ENCODE measurements around the gene ABCC10.
"Not testable (repeated sequence)": the region's sequence is repeated elsewhere in the genome, so short reads cannot be mapped to it uniquely, and the experiment has no call there.

Gene ABCC10

DNA sequence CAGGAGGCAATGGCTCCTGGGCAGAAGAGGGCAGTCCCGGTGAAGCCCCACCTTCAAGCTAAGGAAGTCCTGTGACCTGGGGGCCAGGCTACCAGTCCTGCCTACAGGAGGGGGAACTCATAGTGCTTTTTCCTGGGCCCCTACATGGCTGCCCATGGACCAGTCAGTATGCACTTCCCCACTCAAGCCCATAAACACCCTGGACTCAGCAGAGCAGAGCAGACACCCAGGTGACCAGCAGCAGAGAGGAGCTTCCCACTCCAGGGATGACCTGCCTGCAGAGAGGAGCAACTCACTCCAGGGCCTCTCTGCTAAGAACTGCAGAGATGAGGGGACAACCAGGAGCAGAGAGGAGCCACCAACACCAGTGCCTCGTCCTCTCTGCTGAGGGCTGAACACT, 14.3 kb upstream of the ABCC10 start:
- DNase-seq: no peak

DNA sequence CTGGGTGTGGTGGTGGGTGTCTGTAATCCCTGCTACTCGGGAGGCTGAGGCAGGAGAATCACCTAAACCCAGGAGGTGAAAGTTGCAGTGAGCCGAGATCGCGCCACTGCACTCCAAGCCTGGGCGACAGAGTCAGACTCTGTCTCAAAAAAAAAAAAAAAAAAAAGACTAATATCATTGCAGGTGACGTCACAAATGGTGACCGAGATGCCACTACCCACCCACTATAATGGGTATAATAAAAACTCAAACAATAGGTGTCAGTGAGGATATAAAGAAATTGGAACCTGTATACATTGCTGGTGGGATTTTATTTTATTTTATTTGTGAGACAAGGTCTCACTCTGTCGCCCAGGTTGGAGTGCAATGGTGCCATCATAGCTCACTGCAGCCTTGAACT, 12.1 kb upstream of the ABCC10 start:
- not testable (repeated sequence) for DNase-seq

DNA sequence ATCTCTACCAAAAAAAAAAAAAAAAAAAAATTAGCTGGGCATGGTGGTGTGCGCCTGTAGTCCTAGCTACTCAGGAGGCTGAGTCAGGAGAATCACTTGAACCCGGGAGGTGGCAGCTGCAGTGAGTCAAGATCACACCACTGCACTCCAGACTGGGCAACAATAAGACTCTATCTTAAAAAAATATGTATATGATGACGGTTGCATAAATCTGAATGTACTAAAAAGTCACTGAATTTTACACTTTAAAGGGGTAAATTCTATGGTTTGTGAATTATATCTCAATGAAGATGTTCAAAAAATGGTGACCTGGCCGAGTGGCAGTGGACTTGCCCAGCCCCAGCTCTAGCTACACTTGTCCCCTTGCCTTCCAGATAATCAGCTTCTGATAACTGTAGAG, 10.4 kb upstream of the ABCC10 start:
- DNase-seq: no peak

DNA sequence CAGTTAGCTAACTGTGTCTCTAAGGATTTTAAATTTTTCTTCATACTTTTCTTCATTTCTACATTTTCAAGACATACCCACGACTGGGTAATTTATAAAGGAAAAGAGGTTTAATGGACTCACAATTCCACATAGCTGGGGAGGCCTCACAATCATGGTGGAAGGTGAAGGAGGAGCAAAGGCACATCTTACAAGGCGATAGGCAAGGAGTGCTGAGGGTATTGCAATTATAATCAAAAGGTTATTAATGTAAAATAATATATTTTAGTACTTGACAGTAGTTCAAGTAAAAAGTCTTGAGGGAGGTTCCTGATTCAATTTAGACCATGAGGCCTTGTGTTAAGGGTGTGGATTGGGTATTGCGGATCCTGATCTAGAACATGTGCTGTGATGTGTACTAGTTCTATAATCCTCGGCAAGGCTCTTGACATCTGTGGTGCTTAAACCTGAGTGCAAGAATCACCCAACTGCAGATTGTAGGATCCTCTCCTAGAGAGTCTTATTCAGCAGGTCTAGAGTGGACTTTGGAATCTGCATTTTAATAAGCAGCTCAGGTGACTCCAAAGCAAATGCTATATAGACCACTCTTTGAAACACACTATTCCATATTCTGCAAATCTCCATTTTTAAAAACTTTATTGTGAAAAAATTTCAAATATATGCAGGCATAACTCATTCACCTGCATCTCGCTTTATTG, 7.2 kb upstream of the ABCC10 start:
- DNase-seq: no peak

DNA sequence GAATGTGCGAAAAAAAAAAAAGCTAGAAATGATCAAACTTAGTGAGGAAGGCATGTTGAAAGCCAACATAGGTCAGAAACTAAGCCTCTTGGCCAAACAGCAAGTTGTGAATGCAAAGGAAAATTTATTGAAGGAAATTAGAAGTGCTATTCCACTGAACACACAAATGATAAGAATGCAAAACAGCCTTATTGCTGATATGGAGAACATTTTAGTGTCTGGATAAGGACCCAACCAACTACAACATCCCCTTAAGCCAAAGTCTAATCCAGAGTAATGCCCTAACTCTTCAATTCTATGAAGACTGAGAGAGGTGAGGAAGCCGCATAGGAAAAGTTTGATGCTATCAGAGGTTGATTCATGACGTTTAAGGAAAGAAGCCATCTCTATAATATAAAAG, 5.5 kb upstream of the ABCC10 start:
- no peak for DNase-seq

DNA sequence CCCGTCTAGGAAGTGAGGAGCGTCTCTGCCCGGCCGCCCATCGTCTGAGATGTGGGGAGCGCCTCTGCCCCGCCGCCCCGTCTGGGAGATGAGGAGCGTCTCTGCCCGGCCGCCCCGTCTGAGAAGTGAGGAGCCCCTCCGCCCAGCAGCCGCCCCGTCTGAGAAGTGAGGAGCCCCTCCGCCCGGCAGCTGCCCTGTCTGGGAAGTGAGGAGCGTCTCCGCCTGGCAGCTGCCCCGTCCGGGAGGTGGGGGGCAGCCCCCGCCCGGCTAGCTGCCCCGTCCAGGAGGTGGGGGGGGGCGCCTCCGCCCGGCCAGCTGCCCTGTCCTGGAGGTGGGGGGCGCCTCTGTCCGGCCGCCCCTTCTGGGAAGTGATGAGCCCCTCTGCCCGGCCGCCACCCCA, 2.3 kb upstream of the ABCC10 start:
- not testable (repeated sequence) for DNase-seq

DNA sequence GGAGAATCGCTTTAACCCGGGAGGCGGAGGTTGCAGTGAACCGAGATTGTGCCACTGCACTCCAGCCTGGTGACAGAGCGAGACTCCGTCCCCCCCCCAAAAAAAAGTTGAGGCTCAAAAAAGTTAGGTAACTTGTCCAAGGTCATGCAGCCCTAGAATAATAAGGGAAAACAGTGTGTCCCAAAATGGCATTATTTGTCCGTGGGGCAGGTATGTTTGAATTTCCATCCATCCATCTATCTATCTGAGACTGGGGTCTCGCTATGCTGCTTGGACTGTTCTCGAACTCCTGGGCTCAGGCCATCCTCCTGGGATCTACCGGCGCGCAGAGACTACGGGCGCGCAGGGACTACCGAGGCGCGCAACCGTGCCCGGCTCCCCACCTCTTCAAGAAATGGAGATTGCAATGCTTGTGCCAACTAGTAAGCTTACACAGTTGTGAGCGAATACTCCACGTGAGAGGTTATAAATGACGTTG, 374 bp upstream of the ABCC10 start:
- DNase-seq: no peak

DNA sequence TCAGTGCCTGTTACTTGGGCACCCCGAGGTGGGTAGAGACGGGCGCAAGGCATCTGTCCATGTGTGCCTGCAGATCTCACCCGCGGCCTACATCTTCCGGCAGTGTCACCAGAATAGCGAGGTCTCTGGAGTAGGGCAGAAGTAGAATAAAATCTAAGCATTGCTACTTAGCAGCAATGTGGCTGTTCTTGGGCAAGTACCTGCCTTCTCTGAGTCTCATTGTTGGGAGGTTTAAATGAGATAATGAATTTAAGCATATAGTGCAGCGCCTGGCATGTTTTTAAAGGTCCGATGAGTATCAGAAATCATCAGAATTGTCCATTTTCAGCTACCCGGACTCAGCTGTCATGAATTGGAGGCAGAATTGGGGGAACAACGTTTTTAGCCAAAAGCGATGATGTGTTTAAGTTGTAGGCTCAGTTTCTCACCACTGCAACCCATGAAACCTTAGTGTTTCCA, 800 bp downstream of the ABCC10 start:
- no peak for DNase-seq

DNA sequence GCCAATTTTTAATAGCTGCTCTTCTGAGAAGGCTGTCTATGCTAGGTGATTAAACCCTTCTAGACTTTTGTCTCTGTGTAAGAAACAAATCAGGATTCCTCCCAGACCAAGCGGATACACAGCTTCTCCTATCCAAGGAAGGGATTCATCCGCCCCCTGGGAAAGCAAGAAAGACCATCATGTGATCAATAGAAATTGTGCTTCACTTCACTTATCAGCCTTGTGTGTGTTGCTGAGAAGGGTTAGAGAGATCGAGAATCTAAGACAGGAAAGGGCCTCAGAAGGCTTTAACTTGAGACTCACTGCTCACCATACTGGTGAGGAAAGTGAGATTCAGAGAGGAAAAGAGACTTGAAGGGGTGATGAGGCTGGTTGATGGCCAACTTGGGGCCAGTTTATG, 1.5 kb downstream of the ABCC10 start:
- DNase-seq: no peak

DNA sequence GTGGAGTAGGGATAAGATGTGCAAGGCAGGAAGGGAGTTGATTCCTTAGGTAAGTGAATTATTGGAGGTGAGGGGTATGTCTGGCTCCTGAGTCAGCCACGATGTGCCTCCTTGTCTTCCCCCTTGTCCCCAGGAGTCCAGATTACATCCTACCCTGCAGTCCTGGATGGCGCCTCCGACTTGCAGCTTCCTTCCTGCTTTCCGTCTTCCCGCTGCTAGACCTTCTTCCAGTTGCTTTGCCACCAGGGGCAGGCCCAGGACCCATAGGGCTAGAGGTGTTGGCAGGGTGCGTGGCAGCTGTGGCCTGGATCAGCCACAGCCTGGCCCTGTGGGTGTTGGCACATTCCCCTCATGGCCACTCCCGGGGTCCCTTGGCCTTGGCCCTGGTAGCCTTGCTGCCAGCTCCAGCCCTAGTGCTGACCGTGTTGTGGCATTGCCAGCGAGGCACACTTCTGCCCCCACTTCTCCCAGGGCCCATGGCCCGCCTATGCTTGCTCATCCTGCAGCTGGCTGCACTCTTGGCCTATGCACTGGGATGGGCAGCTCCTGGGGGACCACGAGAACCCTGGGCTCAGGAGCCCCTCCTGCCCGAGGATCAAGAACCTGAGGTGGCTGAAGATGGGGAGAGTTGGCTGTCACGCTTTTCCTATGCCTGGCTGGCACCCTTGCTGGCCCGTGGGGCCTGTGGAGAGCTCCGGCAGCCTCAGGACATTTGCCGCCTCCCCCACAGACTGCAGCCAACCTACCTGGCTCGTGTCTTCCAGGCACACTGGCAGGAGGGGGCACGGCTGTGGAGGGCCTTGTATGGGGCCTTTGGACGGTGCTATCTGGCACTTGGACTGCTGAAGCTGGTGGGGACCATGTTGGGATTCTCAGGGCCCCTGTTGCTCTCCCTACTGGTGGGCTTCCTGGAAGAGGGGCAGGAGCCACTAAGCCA, 4.9 kb downstream of the ABCC10 start:
- DNase-seq: no peak

DNA sequence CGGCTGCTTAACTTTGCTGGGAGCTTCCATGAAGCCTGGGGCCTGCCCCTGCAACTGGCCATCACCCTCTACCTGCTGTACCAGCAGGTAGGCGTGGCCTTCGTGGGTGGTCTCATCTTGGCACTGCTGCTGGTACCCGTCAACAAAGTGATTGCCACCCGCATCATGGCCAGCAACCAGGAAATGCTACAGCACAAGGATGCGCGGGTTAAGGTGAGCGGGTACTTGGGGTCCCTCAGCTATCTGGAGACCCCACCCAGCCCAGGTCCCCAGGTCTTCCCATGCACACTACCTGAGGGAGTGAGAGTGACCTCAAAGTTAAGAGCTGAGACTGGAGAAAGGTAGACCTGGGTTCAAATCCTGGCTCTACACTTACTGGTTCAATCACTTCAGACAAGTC, 5.8 kb downstream of the ABCC10 start:
- DNase-seq: no peak

DNA sequence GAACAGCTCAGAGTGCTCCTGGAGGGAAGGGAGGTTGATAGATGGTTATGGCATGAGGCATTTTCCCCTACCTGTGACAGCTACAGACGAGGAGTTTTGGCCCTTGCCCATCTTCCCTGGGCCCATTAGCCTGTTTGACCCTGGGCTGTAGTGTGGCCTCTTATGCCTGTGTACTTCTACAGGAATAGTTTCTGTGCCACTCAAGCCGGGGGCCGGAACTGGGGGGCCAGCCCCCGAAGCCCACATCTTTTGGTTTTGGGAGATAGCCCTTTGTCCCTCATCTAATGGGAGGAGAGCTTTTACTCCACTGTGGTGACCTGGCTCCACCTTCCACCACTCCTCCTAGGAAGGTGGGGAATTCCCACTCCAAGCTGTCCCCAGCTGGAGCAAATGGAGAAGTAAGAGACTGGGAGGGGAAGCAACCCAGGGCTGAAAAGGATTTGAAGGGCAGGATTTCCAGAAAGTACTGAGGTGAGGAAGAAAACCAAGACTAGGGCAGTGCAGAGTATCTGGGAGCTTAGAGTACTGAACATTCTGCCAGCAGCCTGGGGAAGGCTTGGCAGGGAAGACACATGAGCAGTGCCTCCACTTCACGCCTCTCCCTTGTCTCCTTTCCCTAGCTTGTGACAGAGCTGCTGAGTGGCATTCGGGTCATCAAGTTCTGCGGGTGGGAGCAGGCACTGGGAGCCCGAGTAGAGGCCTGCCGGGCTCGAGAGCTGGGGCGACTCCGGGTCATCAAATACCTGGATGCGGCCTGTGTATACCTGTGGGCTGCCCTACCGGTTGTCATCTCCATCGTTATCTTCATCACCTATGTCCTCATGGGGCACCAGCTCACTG, 6.9 kb downstream of the ABCC10 start:
- no peak for DNase-seq

DNA sequence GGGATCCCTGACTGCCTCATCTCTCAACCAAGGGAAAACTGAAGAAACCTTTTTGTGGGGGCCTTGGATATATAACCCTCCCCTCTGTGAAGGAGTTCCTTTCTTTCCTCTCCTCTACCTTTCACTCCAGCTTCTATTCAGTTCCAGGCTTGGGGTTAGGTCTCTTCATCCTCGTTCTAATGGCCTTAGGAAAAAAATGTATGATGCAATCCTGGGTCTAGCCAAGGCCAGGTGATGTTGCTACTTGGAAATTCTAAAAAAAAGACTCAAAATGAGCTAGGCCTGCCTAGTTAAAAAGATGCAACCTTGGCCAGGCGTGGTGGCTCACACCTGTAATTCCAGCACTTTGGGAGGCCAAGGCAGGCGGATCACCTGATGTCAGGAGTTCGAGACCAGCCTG, 7.6 kb downstream of the ABCC10 start:
- no peak for DNase-seq

DNA sequence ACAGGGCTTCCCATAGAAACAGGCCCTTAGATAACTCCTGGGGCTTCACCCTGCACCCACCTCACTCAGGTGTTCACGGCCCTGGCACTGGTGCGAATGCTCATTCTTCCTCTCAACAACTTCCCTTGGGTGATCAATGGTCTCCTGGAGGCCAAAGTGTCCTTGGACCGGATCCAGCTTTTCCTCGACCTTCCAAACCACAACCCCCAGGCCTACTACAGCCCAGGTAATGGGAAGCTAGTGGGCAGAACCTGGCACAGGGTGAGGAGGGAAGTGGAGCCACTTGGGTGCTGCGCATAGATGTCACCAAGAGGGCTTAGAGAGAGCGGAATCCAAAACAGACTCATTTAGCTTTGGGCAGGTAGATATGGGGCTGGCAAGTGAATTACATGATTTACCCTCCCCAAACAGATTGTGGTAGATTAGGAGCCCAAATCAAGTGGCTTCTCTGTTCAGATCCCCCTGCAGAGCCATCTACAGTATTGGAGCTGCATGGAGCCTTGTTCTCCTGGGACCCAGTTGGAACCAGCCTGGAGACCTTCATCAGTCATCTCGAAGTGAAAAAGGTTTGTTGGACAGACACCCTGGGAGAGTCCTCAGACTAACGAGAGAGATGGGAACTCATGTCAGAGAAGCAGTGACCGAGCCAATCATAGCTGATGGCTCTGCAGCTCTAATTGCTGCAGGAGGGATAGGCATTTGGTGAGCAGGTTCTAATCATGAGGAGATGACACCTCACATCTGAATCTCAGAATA, 8.5 kb downstream of the ABCC10 start:
- DNase-seq: no peak

DNA sequence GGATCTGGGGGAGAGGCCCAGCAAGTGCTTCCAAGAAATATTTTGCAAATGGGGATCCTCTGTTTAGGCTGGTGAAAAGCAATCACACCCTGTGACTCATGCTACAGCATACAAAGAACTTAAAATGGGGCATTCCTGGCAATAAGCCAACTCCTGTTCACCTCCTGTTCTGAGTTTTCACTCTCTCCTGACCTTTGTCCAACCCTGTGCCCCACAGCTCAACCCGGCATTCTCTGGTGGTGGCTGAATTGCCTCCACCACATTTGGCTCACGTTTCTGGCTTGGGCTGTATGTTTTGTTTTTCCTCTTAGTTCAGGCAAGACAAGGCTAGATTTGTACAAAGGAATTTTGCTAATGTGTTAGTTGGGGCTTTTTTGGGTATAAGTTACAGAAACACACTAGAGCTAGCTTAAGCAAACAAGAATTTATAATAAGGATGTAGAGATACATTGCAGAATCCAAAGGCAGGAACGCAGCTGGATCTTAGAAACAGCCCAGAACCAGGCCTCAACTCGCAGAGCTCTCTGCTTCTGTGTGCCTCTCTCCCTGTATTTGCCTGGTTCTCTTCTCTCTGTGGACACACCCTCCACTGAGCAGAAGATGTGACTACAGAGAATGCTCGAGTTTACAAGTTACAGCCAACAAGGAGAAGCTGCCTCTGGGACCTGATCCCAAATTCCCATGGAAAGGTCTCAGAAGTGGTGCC, 9.4 kb downstream of the ABCC10 start:
- DNase-seq: peak; percentile 67

DNA sequence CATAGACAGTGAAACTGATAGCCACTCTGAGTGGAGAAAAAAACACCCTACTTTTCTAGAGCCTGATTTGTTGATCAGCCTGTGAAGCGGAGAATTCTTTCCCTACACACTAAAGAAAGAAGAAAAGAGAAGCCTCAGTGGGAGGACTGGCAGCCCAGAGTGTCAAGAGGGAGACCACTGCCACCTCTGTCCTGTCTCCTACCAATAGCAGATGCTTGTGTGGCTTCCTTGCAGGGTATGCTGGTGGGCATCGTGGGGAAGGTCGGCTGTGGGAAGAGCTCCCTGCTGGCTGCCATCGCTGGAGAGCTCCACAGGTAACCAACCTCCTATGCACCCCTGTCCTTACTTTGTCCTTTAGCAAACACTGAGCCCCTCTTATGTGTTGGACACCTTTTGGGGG, 10.4 kb downstream of the ABCC10 start:
- no peak for DNase-seq

DNA sequence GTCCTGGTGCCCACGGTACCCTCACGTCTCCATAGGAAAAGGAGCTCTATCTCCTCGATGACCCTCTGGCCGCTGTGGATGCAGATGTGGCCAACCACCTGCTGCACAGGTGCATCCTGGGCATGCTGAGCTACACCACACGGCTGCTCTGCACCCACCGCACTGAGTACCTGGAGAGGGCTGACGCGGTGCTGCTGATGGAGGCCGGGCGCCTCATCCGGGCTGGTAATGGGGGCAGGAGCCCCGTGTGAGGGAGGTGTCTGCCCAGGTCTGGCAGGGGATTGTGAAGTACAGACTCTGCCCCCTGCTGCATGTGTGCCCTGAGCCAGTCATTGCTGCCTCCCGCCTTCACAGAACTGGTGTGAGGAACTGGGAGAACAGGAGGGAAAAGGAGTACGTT, 15.6 kb downstream of the ABCC10 start:
- no peak for DNase-seq

DNA sequence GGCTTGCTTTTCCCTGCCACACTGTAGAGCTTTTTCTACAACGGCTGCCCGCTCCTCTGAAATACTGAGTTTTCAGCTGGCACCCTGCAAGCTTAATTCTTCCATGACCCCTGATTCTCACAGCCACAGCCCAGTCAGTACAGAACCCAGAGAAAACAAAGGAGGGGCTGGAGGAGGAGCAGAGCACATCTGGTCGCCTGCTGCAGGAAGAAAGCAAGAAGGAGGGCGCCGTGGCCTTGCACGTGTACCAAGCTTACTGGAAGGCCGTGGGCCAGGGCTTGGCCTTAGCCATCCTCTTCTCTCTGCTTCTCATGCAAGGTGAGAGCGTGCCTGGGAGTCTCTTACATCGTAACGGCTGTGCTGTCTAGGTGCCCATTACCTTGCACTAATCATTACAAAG, 16.7 kb downstream of the ABCC10 start:
- no peak for DNase-seq

DNA sequence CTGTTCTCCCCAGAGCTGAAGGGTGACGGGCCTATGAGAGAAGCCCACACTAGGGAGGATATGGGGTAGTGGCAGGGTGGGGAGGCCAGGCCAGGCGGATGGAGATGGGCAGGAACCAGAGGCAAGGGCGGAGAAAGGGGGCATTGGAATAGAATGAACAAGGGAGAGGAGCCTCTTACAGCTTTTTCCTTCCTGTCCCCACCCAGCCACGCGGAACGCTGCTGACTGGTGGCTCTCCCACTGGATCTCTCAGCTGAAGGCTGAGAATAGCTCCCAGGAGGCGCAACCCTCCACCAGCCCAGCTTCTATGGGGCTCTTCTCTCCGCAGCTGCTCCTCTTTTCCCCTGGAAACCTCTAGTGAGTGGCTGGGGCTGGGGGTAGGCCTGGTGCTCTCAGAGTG, 17.2 kb downstream of the ABCC10 start:
- no peak for DNase-seq

DNA sequence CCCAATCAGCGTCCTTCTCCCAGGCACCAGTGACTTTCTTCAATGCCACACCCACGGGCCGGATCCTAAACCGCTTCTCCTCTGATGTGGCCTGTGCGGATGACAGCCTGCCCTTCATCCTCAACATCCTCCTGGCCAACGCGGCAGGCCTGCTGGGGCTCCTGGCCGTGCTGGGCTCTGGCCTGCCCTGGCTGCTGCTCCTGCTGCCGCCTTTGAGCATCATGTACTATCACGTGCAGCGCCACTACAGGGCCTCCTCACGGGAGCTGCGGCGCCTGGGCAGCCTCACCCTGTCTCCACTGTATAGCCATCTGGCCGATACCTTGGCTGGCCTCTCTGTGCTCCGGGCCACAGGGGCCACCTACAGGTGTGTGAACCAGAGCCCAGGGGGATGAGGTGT, 18.2 kb downstream of the ABCC10 start:
- no peak for DNase-seq

DNA sequence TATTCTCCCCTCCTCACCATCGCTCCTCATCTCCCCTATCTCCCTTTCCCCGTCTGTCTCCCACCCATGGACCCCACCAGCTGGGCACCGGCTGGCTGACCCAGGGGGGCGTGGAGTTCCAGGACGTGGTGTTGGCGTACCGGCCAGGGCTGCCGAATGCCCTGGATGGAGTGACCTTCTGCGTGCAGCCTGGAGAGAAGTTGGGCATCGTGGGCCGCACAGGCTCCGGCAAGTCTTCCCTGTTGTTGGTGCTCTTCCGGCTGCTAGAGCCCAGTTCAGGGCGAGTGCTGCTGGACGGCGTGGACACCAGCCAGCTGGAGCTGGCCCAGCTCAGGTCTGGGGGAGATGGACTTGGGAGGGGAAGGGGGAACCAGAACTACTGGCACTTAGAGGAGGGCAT, 20.3 kb downstream of the ABCC10 start:
- DNase-seq: no peak

DNA sequence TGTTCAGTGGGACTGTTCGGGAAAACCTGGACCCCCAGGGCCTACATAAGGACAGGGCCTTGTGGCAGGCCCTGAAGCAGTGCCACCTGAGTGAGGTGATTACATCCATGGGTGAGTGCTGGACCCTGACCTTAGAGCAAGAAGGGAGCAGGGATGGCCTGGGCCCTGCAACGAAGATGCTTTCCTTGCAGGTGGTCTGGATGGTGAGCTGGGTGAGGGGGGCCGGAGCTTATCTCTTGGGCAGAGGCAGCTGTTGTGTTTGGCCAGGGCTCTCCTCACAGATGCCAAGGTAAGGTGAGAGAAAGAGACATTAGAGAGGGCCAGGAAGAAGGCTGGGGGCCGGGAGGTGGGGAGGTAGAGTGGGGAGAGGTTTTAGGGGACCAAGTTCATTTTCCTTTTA, 21.6 kb downstream of the ABCC10 start:
- no peak for DNase-seq

All from fibroblast of skin of abdomen (primary cell).